Natural killer cell (primary cell): ENCODE results near the gene COPS3. TPM values are rescaled to one million over a fixed set of nuclear protein-coding genes. Genes with fewer than 3 reads are reported as not detected.

Experiments
- ATAC-seq, 3 donors: fragments of 150-1000 bp in 2 of 3; fragments of 200-7000 bp in 1 of 3; cut with Tn5 transposase; 1 replicate in 1 of 3; 2 replicates in 2 of 3; pipeline ENCODE4 v1.10.0; 2021; ENCODE audit warnings: mild to moderate bottlenecking in 2 of 3, moderate library complexity in 2 of 3
- DNase-seq, 2 donors: peaks; one replicate each; pipeline versions ENCODE4 v3.0.0 to v3.0.0-alpha.2; 2013 to 2021; ENCODE audit warnings: mixed read lengths in 1 of 2
- H3K27ac ChIP-seq: one replicate; pipeline ENCODE4 v1.5.1; 2013; ENCODE audit warnings: mild to moderate bottlenecking, low read length
- H3K27me3 ChIP-seq: one replicate; pipeline ENCODE4 v1.6.1; 2013; ENCODE audit warnings: low read length; ENCODE audit not compliant: control insufficient read depth, insufficient read depth
- H3K36me3 ChIP-seq: one replicate; pipeline ENCODE4 v1.6.1; 2013; ENCODE audit warnings: low read length; ENCODE audit not compliant: control insufficient read depth, insufficient read depth
- H3K4me1 ChIP-seq: one replicate; pipeline ENCODE4 v1.6.1; 2013; ENCODE audit warnings: low read length; ENCODE audit not compliant: control insufficient read depth, insufficient read depth
- H3K4me3 ChIP-seq: one replicate; pipeline ENCODE4 v1.5.1; 2013; ENCODE audit warnings: low read length
- H3K9me3 ChIP-seq: one replicate; pipeline ENCODE4 v1.6.1; 2013; ENCODE audit warnings: low read length; ENCODE audit not compliant: control insufficient read depth, insufficient read depth
- H3K27ac Mint-ChIP-seq, 2 donors: one replicate each; pipeline ENCODE4 v1.8.0; 2022; ENCODE audit warnings: mild to moderate bottlenecking in 2 of 2, mixed read lengths in 2 of 2, moderate library complexity in 1 of 2
- H3K27me3 Mint-ChIP-seq, 2 donors: one replicate each; pipeline ENCODE4 v1.8.0; 2022; ENCODE audit warnings: low read depth in 2 of 2, mixed read lengths in 2 of 2
- H3K36me3 Mint-ChIP-seq: one replicate; pipeline ENCODE4 v1.8.0; 2022; ENCODE audit warnings: mixed read lengths
- H3K4me1 Mint-ChIP-seq, 2 donors: one replicate each; pipeline ENCODE4 v1.8.0; 2022; ENCODE audit warnings: mixed read lengths in 2 of 2
- H3K4me3 Mint-ChIP-seq: one replicate; pipeline ENCODE4 v1.8.0; 2022; ENCODE audit warnings: mild to moderate bottlenecking, moderate library complexity, mixed read lengths
- H3K9me3 Mint-ChIP-seq, 2 donors: one replicate each; pipeline ENCODE4 v1.8.0; 2022; ENCODE audit warnings: mixed read lengths in 2 of 2
- WGBS: methylation state at CpG from one replicate; pipeline ENCODE4 v1.1.7; 2013; ENCODE audit warnings: missing lambda C conversion rate; ENCODE audit not compliant: insufficient coverage; 5-methylcytosine and 5-hydroxymethylcytosine counted together
- intact Hi-C: fragments of 100-400 bp; cut with micrococcal nuclease; formaldehyde crosslinking; loops from one replicate; pipeline ENCODE4 v1.14.2; 2022
- total RNA-seq, 4 donors: library from RNA; stranded (reverse); fragments of 120-200 nt in 1 of 4; gene quantifications; one replicate each; pipeline versions ENCODE4 v1.2.3 to v1.2.4, GENCODE V29; 2013 to 2022
- TF ChIP-seq, protein P1 (sequence below): fragments of 200-600 bp; IDR thresholded peaks from one replicate; pipeline ENCODE4 v1.8.0; 2022; ENCODE audit warnings: antibody characterized with exemption

COPS3 gene
- total RNA-seq, 3 donors from 2014 or later (not counting 1 experiment from before 2014, with no cell fraction given) = 101 to 115 (median 102) TPM

DNA sequence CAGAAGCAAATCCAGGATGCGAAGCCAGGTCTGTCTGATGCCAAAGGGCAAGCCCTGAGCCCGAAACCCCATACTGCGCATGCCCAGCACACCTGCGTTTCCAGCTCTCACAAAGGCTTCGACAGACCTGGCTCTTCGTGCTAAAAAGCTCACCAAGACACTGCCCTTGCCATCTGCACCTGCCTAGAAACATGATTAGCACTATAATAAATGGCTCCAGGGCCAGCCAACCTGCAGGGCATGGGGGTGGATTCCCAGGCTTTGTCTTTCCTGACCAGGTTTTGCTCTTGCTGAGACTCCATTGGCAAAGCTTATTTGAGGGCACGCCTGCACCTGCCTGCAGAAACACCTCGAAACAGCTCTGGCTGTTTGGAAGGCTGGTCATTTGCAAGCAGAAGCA, 60.5 kb downstream of the COPS3 start:
- no peaks in the 10 kb centered on the region for H3K9me3 Mint-ChIP-seq
- no peak overlapping the region for H3K4me3 ChIP-seq
- peaks cover 28% of the 10 kb centered on the region for H3K36me3 Mint-ChIP-seq
- no peaks in the 10 kb centered on the region for H3K27me3 ChIP-seq
- WGBS = 97% methylated on average over 8 of the region's 8 CpGs
- H3K4me1 Mint-ChIP-seq = no peaks in the 10 kb centered on the region
- intact Hi-C loops = no loop called here
- DNase-seq (no peak), ATAC-seq (no peak)
- no peak overlapping the region for H3K27ac ChIP-seq
- no peaks in the 10 kb centered on the region for H3K9me3 ChIP-seq
- H3K4me3 Mint-ChIP-seq = no peak overlapping the region
- peaks cover 80% of the 10 kb centered on the region for H3K36me3 ChIP-seq
- H3K4me1 ChIP-seq = no peaks in the 10 kb centered on the region
- no peak overlapping the region for H3K27ac Mint-ChIP-seq
- H3K27me3 Mint-ChIP-seq = no peaks in the 10 kb centered on the region
- TF ChIP-seq, protein P1, sequence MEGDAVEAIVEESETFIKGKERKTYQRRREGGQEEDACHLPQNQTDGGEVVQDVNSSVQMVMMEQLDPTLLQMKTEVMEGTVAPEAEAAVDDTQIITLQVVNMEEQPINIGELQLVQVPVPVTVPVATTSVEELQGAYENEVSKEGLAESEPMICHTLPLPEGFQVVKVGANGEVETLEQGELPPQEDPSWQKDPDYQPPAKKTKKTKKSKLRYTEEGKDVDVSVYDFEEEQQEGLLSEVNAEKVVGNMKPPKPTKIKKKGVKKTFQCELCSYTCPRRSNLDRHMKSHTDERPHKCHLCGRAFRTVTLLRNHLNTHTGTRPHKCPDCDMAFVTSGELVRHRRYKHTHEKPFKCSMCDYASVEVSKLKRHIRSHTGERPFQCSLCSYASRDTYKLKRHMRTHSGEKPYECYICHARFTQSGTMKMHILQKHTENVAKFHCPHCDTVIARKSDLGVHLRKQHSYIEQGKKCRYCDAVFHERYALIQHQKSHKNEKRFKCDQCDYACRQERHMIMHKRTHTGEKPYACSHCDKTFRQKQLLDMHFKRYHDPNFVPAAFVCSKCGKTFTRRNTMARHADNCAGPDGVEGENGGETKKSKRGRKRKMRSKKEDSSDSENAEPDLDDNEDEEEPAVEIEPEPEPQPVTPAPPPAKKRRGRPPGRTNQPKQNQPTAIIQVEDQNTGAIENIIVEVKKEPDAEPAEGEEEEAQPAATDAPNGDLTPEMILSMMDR = no peak

DNA sequence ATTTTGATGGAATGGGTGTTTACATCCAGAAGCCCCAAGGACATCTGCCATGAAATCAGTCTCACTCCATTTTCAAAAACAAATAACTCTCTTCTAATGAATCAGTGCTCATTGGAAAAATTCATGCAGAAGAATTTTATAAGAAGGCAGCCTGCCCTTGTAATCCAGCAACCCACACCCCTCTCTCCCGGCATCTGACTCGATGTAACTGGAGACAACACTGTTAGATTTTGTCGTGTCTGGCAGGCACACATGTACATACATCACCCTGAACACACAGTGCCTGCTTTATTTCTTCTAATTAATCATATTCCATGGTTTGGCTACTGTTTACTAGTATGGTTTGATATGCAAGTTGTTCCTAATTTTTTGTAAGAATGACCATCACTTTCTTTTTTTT, 63.1 kb downstream of the COPS3 start:
- Mint-ChIP-seq H3K4me3 (no peak overlapping the region), H3K4me1 (no peaks in the 10 kb centered on the region), H3K27me3 (no peaks in the 10 kb centered on the region), H3K27ac (peak overlapping the region in 1 of 2 donors; percentile 36), H3K9me3 (no peaks in the 10 kb centered on the region), H3K36me3 (peaks cover 16% of the 10 kb centered on the region)
- WGBS = 97% methylated on average over 3 of the region's 3 CpGs
- Histone ChIP-seq H3K9me3 (no peaks in the 10 kb centered on the region), H3K36me3 (peaks cover 76% of the 10 kb centered on the region), H3K4me3 (no peak overlapping the region), H3K27me3 (no peaks in the 10 kb centered on the region), H3K27ac (no peak overlapping the region), H3K4me1 (no peaks in the 10 kb centered on the region)
- ATAC-seq (no peak), DNase-seq (no peak)
- intact Hi-C loops = no loop called here
- TF ChIP-seq, protein P1 = no peak

DNA sequence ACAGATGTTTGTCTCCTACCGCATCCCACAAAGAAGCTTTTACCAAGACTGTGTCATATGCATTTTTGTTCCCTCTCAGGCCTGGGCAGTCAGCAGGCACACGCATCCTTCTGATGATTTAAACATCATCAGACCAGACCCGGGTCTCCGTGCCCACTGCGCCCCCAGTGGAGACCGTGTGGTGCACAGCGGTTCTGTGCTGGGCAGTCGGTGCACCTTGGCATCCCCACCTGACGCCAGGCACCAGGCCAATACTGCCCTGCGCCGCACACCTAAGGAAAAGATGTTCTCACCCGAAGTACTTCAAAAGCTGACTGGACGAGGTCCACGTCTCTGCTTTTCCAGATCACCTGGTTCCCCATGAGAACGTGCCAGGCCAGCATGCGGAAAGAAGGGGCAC, 64.3 kb downstream of the COPS3 start:
- TF ChIP-seq, protein P1 = no peak
- Histone ChIP-seq H3K9me3 (no peaks in the 10 kb centered on the region), H3K4me3 (no peak overlapping the region), H3K27me3 (no peaks in the 10 kb centered on the region), H3K36me3 (peaks cover 69% of the 10 kb centered on the region), H3K27ac (no peak overlapping the region), H3K4me1 (no peaks in the 10 kb centered on the region)
- intact Hi-C loops = no loop called here
- Mint-ChIP-seq H3K9me3 (no peaks in the 10 kb centered on the region), H3K4me3 (no peak overlapping the region), H3K4me1 (no peaks in the 10 kb centered on the region), H3K27ac (no peak overlapping the region), H3K27me3 (no peaks in the 10 kb centered on the region), H3K36me3 (peaks cover 16% of the 10 kb centered on the region)
- ATAC-seq = no peak
- WGBS = 96% methylated on average over 16 of the region's 16 CpGs
- no peak for DNase-seq

DNA sequence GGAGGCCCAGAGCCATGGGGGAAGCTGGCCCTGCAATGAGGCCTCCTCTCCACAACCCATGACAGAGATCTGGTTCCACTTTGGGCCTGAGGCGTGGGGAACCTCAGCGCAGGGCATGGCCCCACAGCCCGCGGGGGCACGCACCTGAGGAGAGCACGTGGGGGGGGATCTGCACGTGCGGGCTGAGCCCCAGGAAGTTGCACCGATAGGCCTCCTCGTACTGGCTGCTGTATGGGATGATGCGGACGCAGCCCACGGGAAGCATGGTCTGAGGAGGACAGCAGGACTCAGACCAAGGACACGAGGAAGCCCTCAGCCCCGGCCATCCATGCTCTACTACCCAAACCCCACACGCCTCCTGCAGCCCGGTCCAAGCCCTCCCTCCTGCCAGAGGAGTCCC, 64.8 kb downstream of the COPS3 start:
- Histone ChIP-seq H3K27me3 (no peaks in the 10 kb centered on the region), H3K4me3 (no peak overlapping the region), H3K4me1 (no peaks in the 10 kb centered on the region), H3K27ac (no peak overlapping the region), H3K36me3 (peaks cover 63% of the 10 kb centered on the region), H3K9me3 (no peaks in the 10 kb centered on the region)
- H3K36me3 Mint-ChIP-seq = peaks cover 16% of the 10 kb centered on the region
- ATAC-seq (no peak), DNase-seq (no peak)
- no peaks in the 10 kb centered on the region for H3K27me3 Mint-ChIP-seq
- no peak overlapping the region for H3K27ac Mint-ChIP-seq
- intact Hi-C loops = no loop called here
- H3K9me3 Mint-ChIP-seq = no peaks in the 10 kb centered on the region
- TF ChIP-seq, protein P1 = no peak
- H3K4me3 Mint-ChIP-seq = no peak overlapping the region
- no peaks in the 10 kb centered on the region for H3K4me1 Mint-ChIP-seq
- 95% methylated on average over 13 of the region's 17 CpGs for WGBS
